ENCODE results near the gene AFF2.

The AFF2 gene

GRCh38 chrX:148495176-148495575, 5.2 kb upstream of the AFF2 start:
- no peaks in the 10 kb centered on the region for H3K4me1 ChIP-seq (ENCODE audit: insufficient read depth, insufficient read length)
- no peaks in the 10 kb centered on the region for H3K9me3 ChIP-seq (ENCODE audit: insufficient read depth, low read length)
- no peaks in the 10 kb centered on the region for H3K36me3 ChIP-seq (ENCODE audit: insufficient read depth, insufficient read length, low read length)
- H3K27me3 ChIP-seq (ENCODE audit: insufficient read depth, insufficient read length) = no peaks in the 10 kb centered on the region
- no peak overlapping the region for H3K9ac ChIP-seq (ENCODE audit: insufficient read length, low read depth)
- no peak for TF ChIP-seq ZNF274 (IDR thresholded peaks at IDR 0.05; ENCODE audit: low read depth, low read length)
- H3K4me3 ChIP-seq (ENCODE audit: insufficient read length, low read depth) = no peak overlapping the region
- no peak for DNase-seq (ENCODE audit: low read depth, low spot score)

DNA sequence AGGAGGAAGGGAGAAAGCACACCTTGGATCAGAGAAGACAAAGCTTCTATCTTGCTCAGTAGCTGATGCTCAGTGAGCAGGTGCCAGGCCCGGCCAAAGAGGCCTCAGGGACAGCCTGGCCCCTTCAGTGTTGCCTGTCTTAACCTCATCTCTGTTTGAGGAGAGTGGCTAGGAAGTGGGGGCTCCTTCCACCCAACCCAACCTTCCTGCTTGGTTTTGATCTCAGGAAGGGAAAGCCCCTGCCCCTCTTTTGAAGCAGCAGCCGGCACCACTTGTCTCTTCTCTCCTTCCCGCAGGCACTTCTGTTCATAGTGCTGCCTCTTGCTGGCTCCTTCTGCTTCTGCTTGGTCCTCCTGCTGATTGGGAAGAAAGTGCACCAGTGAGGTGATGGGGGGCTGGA, 2.4 kb upstream of the AFF2 start:
- Histone ChIP-seq H3K9ac (ENCODE audit: insufficient read length, low read depth) (no peak overlapping the region), H3K36me3 (ENCODE audit: insufficient read depth, insufficient read length, low read length) (no peaks in the 10 kb centered on the region), H3K4me1 (ENCODE audit: insufficient read depth, insufficient read length) (no peaks in the 10 kb centered on the region), H3K27me3 (ENCODE audit: insufficient read depth, insufficient read length) (no peaks in the 10 kb centered on the region), H3K9me3 (ENCODE audit: insufficient read depth, low read length) (no peaks in the 10 kb centered on the region), H3K4me3 (ENCODE audit: insufficient read length, low read depth) (no peak overlapping the region)
- no peak for TF ChIP-seq YY1 (IDR thresholded peaks at IDR 0.05; ENCODE audit: insufficient read depth, insufficient read length)
- no peak for TF ChIP-seq SUZ12 (IDR thresholded peaks at IDR 0.05; ENCODE audit: extremely low read depth, insufficient read depth, insufficient read length)
- no peak for TF ChIP-seq ZNF274 (IDR thresholded peaks at IDR 0.05; ENCODE audit: low read depth, low read length)
- no peak for DNase-seq (ENCODE audit: low read depth, low spot score)

- H3K4me3 ChIP-seq (ENCODE audit: insufficient read length, low read depth) = no peak overlapping the region
- H3K36me3 ChIP-seq (ENCODE audit: insufficient read depth, insufficient read length, low read length) = no peaks in the 10 kb centered on the region
- H3K9ac ChIP-seq (ENCODE audit: insufficient read length, low read depth) = no peak overlapping the region
- DNase-seq (ENCODE audit: low read depth, low spot score) = no peak
- TF ChIP-seq ZNF274 (IDR thresholded peaks at IDR 0.05; ENCODE audit: low read depth, low read length) (no peak), YY1 (IDR thresholded peaks at IDR 0.05; ENCODE audit: insufficient read depth, insufficient read length) (no peak), SUZ12 (IDR thresholded peaks at IDR 0.05; ENCODE audit: extremely low read depth, insufficient read depth, insufficient read length) (no peak)
- H3K27me3 ChIP-seq (ENCODE audit: insufficient read depth, insufficient read length) = no peaks in the 10 kb centered on the region
- H3K4me1 ChIP-seq (ENCODE audit: insufficient read depth, insufficient read length) = no peaks in the 10 kb centered on the region
- no peaks in the 10 kb centered on the region for H3K9me3 ChIP-seq (ENCODE audit: insufficient read depth, low read length)
Measured at GRCh38 chrX:148499638-148500422, 587 bp upstream of the AFF2 start.

GRCh38 chrX:148501386-148502066, 1.1 kb downstream of the AFF2 start:
- Histone ChIP-seq H3K4me3 (ENCODE audit: insufficient read length, low read depth) (peak overlapping the region; percentile 50), H3K9ac (ENCODE audit: insufficient read length, low read depth) (peak overlapping the region; percentile 64), H3K36me3 (ENCODE audit: insufficient read depth, insufficient read length, low read length) (no peaks in the 10 kb centered on the region), H3K27me3 (ENCODE audit: insufficient read depth, insufficient read length) (no peaks in the 10 kb centered on the region), H3K4me1 (ENCODE audit: insufficient read depth, insufficient read length) (no peaks in the 10 kb centered on the region), H3K9me3 (ENCODE audit: insufficient read depth, low read length) (no peaks in the 10 kb centered on the region)
- TF ChIP-seq YY1 (IDR thresholded peaks at IDR 0.05; ENCODE audit: insufficient read depth, insufficient read length) (no peak), ZNF274 (IDR thresholded peaks at IDR 0.05; ENCODE audit: low read depth, low read length) (no peak), SUZ12 (IDR thresholded peaks at IDR 0.05; ENCODE audit: extremely low read depth, insufficient read depth, insufficient read length) (no peak)
- no peak for DNase-seq (ENCODE audit: low read depth, low spot score)

- Histone ChIP-seq H3K4me1 (ENCODE audit: insufficient read depth, insufficient read length) (no peaks in the 10 kb centered on the region), H3K4me3 (ENCODE audit: insufficient read length, low read depth) (no peak overlapping the region), H3K9ac (ENCODE audit: insufficient read length, low read depth) (no peak overlapping the region), H3K36me3 (ENCODE audit: insufficient read depth, insufficient read length, low read length) (no peaks in the 10 kb centered on the region), H3K9me3 (ENCODE audit: insufficient read depth, low read length) (no peaks in the 10 kb centered on the region), H3K27me3 (ENCODE audit: insufficient read depth, insufficient read length) (no peaks in the 10 kb centered on the region)
- no peak for DNase-seq (ENCODE audit: low read depth, low spot score)
- no peak for TF ChIP-seq ZNF274 (IDR thresholded peaks at IDR 0.05; ENCODE audit: low read depth, low read length)
- TF ChIP-seq SUZ12 (IDR thresholded peaks at IDR 0.05; ENCODE audit: extremely low read depth, insufficient read depth, insufficient read length) = no peak
- no peak for TF ChIP-seq YY1 (IDR thresholded peaks at IDR 0.05; ENCODE audit: insufficient read depth, insufficient read length)
Measured at GRCh38 chrX:148504506-148504905, 4.1 kb downstream of the AFF2 start.

- Histone ChIP-seq H3K36me3 (ENCODE audit: insufficient read depth, insufficient read length, low read length) (no peaks in the 10 kb centered on the region), H3K9me3 (ENCODE audit: insufficient read depth, low read length) (no peaks in the 10 kb centered on the region), H3K4me3 (ENCODE audit: insufficient read length, low read depth) (no peak overlapping the region), H3K27me3 (ENCODE audit: insufficient read depth, insufficient read length) (no peaks in the 10 kb centered on the region), H3K9ac (ENCODE audit: insufficient read length, low read depth) (no peak overlapping the region), H3K4me1 (ENCODE audit: insufficient read depth, insufficient read length) (no peaks in the 10 kb centered on the region)
- TF ChIP-seq SUZ12 (IDR thresholded peaks at IDR 0.05; ENCODE audit: extremely low read depth, insufficient read depth, insufficient read length) (no peak), ZNF274 (IDR thresholded peaks at IDR 0.05; ENCODE audit: low read depth, low read length) (no peak), YY1 (IDR thresholded peaks at IDR 0.05; ENCODE audit: insufficient read depth, insufficient read length) (no peak)
- no peak for DNase-seq (ENCODE audit: low read depth, low spot score)
Measured at GRCh38 chrX:148507418-148507817, 7.0 kb downstream of the AFF2 start.

DNA sequence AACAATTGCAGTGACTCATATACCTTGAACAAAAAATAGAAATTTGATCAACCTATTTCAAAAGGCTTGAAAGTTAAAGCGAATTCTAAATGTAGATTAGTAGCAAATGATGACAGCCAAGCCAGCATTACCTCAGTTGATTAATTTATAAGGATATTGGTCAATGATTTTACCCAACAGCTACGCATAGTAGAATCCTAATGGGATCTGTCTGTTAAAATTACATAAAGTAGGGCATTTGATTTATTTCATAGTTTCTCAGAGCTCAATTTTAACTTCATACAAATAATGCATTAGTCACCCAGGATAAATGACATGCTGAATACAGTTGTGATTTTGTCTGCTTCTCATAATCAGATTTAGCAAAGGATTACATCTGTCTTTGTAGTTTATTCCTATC, 12.0 kb downstream of the AFF2 start:
- Histone ChIP-seq H3K9ac (ENCODE audit: insufficient read length, low read depth) (no peak overlapping the region), H3K9me3 (ENCODE audit: insufficient read depth, low read length) (no peaks in the 10 kb centered on the region), H3K4me1 (ENCODE audit: insufficient read depth, insufficient read length) (no peaks in the 10 kb centered on the region), H3K36me3 (ENCODE audit: insufficient read depth, insufficient read length, low read length) (no peaks in the 10 kb centered on the region), H3K4me3 (ENCODE audit: insufficient read length, low read depth) (no peak overlapping the region), H3K27me3 (ENCODE audit: insufficient read depth, insufficient read length) (no peaks in the 10 kb centered on the region)
- no peak for TF ChIP-seq ZNF274 (IDR thresholded peaks at IDR 0.05; ENCODE audit: low read depth, low read length)
- no peak for TF ChIP-seq SUZ12 (IDR thresholded peaks at IDR 0.05; ENCODE audit: extremely low read depth, insufficient read depth, insufficient read length)
- no peak for TF ChIP-seq YY1 (IDR thresholded peaks at IDR 0.05; ENCODE audit: insufficient read depth, insufficient read length)
- DNase-seq (ENCODE audit: low read depth, low spot score) = no peak

Data from NT2/D1 (cell line).